ENCODE measurements around the gene CPNE4.

Gene CPNE4

GRCh38 chr3:131733086-131733841, 301.6 kb downstream of the CPNE4 start:
- H2AFZ ChIP-seq (ENCODE audit: low read length), result no peak overlapping the region
- H3K4me2 ChIP-seq (ENCODE audit: low read depth, low read length, poor library complexity, severe bottlenecking), result no peak overlapping the region
- no peaks in the 10 kb centered on the region for H3K79me2 ChIP-seq (ENCODE audit: insufficient read depth, low read length)
- no peaks in the 10 kb centered on the region for H3K9me2 ChIP-seq (replicated peaks; ENCODE audit: low read depth, low read length)
- H3K27me3 ChIP-seq (ENCODE audit: insufficient read depth, low read length, poor library complexity, severe bottlenecking), result no peaks in the 10 kb centered on the region
- TF ChIP-seq EZH2phosphoT487 (IDR thresholded peaks at IDR 0.05; ENCODE audit: borderline replicate concordance) (no peak), CTCF (conservative IDR thresholded peaks at IDR 0.05; ENCODE audit: low read length) (no peak)
- H3K4me3 ChIP-seq (ENCODE audit: low read length, poor library complexity, severe bottlenecking), result no peak overlapping the region
- no peaks in the 10 kb centered on the region for H3K4me1 ChIP-seq (ENCODE audit: insufficient read depth, low read length, poor library complexity, severe bottlenecking)
- H3K36me3 ChIP-seq (ENCODE audit: insufficient read depth, low read length), result no peaks in the 10 kb centered on the region
- no peak overlapping the region for H3K9ac ChIP-seq (ENCODE audit: low read depth, low read length, poor library complexity, severe bottlenecking)
- no peaks in the 10 kb centered on the region for H4K20me1 ChIP-seq (ENCODE audit: insufficient read depth, low read length, poor library complexity, severe bottlenecking)
- no peaks in the 10 kb centered on the region for H3F3A ChIP-seq (ENCODE audit: low read depth)
- no peaks in the 10 kb centered on the region for H3K9me3 ChIP-seq (ENCODE audit: insufficient read depth, low read depth, low read length)

GRCh38 chr3:131731709-131732108, 303.1 kb downstream of the CPNE4 start:
- Histone ChIP-seq H3K9me2 (replicated peaks; ENCODE audit: low read depth, low read length) (no peaks in the 10 kb centered on the region), H3F3A (ENCODE audit: low read depth) (no peaks in the 10 kb centered on the region), H3K79me2 (ENCODE audit: insufficient read depth, low read length) (no peaks in the 10 kb centered on the region), H3K4me1 (ENCODE audit: insufficient read depth, low read length, poor library complexity, severe bottlenecking) (no peaks in the 10 kb centered on the region), H3K4me2 (ENCODE audit: low read depth, low read length, poor library complexity, severe bottlenecking) (no peak overlapping the region), H3K9ac (ENCODE audit: low read depth, low read length, poor library complexity, severe bottlenecking) (no peak overlapping the region), H3K36me3 (ENCODE audit: insufficient read depth, low read length) (no peaks in the 10 kb centered on the region), H4K20me1 (ENCODE audit: insufficient read depth, low read length, poor library complexity, severe bottlenecking) (no peaks in the 10 kb centered on the region), H2AFZ (ENCODE audit: low read length) (no peak overlapping the region), H3K9me3 (ENCODE audit: insufficient read depth, low read depth, low read length) (no peaks in the 10 kb centered on the region), H3K27me3 (ENCODE audit: insufficient read depth, low read length, poor library complexity, severe bottlenecking) (no peaks in the 10 kb centered on the region), H3K4me3 (ENCODE audit: low read length, poor library complexity, severe bottlenecking) (no peak overlapping the region)
- TF ChIP-seq EZH2phosphoT487 (IDR thresholded peaks at IDR 0.05; ENCODE audit: borderline replicate concordance) (no peak), CTCF (conservative IDR thresholded peaks at IDR 0.05; ENCODE audit: low read length) (no peak)

GRCh38 chr3:131730581-131730980, 304.2 kb downstream of the CPNE4 start:
- Histone ChIP-seq H3K36me3 (ENCODE audit: insufficient read depth, low read length) (no peaks in the 10 kb centered on the region), H3K9me3 (ENCODE audit: insufficient read depth, low read depth, low read length) (no peaks in the 10 kb centered on the region), H3K79me2 (ENCODE audit: insufficient read depth, low read length) (no peaks in the 10 kb centered on the region), H3K4me1 (ENCODE audit: insufficient read depth, low read length, poor library complexity, severe bottlenecking) (no peaks in the 10 kb centered on the region), H2AFZ (ENCODE audit: low read length) (no peak overlapping the region), H3F3A (ENCODE audit: low read depth) (no peaks in the 10 kb centered on the region), H3K4me3 (ENCODE audit: low read length, poor library complexity, severe bottlenecking) (no peak overlapping the region), H3K27me3 (ENCODE audit: insufficient read depth, low read length, poor library complexity, severe bottlenecking) (no peaks in the 10 kb centered on the region), H4K20me1 (ENCODE audit: insufficient read depth, low read length, poor library complexity, severe bottlenecking) (no peaks in the 10 kb centered on the region), H3K9ac (ENCODE audit: low read depth, low read length, poor library complexity, severe bottlenecking) (no peak overlapping the region), H3K9me2 (replicated peaks; ENCODE audit: low read depth, low read length) (no peaks in the 10 kb centered on the region), H3K4me2 (ENCODE audit: low read depth, low read length, poor library complexity, severe bottlenecking) (no peak overlapping the region)
- TF ChIP-seq CTCF (conservative IDR thresholded peaks at IDR 0.05; ENCODE audit: low read length) (no peak), EZH2phosphoT487 (IDR thresholded peaks at IDR 0.05; ENCODE audit: borderline replicate concordance) (no peak)
